Measurements from ENCODE around the gene MRPL4.
A peak's percentile ranks its signal among the peaks of the same experiment; 100 is the strongest.

MRPL4 gene

DNA sequence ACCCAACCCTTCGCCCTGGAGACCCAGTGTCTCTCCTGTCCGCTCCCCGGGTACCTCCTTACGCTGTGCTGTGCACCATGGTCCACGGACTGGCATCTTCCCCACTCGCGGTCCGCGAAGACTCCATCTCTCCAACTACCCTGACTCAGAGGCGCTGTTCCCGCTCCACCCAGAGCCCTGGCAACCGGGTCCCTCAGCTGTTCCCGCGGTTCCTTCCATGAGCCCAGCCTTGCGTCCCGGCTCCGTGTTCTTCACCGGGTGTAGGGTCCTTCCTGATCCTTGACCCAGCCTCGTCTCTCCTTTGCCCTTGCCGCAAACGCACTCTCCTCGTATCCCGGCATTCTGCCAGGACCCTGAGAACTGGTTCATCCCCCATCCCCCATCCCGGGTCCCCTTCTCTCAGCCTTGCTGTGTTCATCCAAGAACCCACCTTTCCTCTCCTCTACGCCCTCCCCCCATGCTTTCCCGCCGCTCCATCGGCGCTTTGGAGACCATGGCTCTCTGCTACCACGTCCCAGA is 38.4 kb downstream of the MRPL4 start:
- DNase-seq = no peak

DNA sequence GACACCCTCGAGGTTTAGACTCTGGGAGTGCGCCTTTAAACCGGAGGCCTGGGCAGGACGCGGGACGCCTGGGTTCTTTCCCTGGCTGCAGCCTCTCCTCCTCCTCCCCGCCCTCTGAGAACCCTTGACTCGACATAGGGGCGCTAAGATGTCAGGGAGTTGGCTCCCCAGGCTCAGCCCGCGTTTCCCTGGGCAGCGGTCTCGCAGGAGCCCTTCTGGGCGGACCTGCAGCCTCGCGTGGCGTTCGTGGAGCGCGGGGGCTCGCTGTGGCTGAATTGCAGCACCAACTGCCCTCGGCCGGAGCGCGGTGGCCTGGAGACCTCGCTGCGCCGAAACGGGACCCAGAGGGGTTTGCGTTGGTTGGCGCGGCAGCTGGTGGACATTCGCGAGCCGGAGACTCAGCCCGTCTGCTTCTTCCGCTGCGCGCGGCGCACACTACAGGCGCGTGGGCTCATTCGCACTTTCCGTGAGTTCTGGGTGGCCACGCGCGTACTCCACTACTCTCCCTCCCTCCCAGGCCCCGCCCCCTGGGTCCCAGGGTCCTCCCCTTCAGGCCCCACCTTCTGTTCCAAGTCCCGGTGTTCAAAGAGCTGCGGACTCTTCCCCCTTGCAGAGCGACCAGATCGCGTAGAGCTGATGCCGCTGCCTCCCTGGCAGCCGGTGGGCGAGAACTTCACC is 39.0 kb downstream of the MRPL4 start:
- DNase-seq = peak; percentile 68

DNA sequence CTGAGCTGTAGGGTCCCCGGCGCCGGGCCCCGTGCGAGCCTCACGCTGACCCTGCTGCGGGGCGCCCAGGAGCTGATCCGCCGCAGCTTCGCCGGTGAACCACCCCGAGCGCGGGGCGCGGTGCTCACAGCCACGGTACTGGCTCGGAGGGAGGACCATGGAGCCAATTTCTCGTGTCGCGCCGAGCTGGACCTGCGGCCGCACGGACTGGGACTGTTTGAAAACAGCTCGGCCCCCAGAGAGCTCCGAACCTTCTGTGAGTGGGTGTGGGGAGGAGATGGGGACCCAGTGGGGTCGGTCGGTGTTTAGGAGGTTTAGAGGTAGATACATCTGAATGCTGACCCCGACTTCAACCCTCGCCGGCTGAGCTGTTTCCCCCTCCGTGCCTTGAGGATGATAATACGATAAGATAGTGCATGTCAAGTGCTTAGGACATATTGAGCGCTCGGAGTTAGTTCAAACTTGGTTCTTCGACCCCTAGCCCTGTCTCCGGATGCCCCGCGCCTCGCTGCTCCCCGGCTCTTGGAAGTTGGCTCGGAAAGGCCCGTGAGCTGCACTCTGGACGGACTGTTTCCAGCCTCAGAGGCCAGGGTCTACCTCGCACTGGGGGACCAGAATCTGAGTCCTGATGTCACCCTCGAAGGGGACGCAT is 39.7 kb downstream of the MRPL4 start:
- peak; percentile 27 for DNase-seq

DNA sequence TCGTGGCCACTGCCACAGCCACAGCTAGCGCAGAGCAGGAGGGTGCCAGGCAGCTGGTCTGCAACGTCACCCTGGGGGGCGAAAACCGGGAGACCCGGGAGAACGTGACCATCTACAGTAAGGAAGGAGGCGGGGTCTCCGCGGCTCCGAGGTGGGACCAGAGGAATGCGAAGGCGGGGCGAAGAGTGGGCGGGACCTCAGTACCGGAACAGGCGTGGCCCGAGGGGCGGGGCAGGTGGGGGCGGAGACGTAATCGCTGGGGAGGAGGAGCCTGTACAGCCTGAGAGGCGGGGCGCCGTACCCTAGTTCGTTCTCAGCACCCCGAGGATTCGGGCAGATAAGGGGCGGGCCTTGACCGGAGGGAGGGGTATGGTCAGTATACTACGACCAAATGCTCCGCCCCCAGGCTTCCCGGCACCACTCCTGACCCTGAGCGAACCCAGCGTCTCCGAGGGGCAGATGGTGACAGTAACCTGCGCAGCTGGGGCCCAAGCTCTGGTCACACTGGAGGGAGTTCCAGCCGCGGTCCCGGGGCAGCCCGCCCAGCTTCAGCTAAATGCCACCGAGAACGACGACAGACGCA is 40.3 kb downstream of the MRPL4 start:
- peak; percentile 77 for DNase-seq

DNA sequence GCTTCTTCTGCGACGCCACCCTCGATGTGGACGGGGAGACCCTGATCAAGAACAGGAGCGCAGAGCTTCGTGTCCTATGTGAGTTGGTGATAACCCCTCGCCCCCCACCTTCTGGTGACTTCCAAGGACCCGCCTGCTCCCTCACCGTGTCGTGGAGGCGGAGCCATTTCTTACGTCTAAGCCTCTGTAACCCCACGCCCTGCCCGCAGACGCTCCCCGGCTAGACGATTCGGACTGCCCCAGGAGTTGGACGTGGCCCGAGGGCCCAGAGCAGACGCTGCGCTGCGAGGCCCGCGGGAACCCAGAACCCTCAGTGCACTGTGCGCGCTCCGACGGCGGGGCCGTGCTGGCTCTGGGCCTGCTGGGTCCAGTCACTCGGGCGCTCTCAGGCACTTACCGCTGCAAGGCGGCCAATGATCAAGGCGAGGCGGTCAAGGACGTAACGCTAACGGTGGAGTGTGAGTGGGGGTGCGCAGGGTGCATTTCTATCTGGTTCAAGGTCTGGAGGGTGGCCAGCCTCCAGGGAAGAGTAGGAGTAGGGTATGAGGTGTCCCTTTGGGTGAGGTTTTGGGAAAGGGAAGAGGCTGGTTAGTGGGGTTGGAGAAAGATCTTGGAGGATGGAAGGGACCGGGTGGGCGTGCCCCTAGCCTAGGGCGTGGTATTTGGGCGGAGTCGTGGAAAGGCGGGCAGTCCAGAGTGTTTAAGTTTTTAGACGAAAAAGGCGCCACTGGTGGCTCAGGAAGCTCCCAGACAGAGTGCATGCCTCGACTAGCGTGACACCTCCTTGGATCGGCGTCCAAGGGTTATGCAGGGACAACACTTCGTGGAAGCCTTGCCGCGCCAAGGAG is 41.0 kb downstream of the MRPL4 start:
- no peak for DNase-seq

DNA sequence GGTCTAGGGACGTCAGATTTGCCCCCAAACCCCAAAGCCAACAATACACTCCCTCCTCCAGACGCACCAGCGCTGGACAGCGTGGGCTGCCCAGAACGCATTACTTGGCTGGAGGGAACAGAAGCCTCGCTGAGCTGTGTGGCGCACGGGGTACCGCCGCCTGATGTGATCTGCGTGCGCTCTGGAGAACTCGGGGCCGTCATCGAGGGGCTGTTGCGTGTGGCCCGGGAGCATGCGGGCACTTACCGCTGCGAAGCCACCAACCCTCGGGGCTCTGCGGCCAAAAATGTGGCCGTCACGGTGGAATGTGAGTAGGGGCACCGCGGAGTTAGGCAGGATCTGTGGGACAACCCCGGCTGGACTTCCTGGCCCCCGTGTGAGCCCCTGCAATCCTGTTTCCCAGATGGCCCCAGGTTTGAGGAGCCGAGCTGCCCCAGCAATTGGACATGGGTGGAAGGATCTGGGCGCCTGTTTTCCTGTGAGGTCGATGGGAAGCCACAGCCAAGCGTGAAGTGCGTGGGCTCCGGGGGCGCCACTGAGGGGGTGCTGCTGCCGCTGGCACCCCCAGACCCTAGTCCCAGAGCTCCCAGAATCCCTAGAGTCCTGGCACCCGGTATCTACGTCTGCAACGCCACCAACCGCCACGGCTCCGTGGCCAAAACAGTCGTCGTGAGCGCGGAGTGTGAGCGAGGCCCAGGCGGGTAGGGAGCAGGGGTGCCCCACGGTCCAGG is 41.8 kb downstream of the MRPL4 start:
- no peak for DNase-seq

DNA sequence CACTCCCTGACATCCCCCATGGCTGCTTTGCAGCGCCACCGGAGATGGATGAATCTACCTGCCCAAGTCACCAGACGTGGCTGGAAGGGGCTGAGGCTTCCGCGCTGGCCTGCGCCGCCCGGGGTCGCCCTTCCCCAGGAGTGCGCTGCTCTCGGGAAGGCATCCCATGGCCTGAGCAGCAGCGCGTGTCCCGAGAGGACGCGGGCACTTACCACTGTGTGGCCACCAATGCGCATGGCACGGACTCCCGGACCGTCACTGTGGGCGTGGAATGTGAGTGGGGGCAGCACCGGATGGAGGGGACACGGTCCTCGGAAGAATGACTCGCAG is 42.3 kb downstream of the MRPL4 start:
- no peak for DNase-seq

DNA sequence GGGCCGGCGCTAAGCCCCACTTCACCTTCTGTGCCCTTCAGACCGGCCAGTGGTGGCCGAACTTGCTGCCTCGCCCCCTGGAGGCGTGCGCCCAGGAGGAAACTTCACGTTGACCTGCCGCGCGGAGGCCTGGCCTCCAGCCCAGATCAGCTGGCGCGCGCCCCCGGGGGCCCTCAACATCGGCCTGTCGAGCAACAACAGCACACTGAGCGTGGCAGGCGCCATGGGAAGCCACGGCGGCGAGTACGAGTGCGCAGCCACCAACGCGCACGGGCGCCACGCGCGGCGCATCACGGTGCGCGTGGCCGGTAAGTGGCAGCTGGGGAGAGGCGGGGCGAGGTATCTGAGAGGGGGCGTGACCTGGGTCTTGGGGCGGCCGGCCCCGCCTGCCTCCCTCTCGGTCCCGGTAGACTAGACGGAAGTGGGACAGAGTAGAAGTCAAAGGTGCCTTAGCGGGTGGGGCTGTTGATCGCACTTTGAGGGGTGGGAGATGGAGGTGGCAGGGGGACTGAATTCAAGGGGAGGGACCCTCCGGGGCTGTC is 43.4 kb downstream of the MRPL4 start:
- peak; percentile 85 for DNase-seq

DNA sequence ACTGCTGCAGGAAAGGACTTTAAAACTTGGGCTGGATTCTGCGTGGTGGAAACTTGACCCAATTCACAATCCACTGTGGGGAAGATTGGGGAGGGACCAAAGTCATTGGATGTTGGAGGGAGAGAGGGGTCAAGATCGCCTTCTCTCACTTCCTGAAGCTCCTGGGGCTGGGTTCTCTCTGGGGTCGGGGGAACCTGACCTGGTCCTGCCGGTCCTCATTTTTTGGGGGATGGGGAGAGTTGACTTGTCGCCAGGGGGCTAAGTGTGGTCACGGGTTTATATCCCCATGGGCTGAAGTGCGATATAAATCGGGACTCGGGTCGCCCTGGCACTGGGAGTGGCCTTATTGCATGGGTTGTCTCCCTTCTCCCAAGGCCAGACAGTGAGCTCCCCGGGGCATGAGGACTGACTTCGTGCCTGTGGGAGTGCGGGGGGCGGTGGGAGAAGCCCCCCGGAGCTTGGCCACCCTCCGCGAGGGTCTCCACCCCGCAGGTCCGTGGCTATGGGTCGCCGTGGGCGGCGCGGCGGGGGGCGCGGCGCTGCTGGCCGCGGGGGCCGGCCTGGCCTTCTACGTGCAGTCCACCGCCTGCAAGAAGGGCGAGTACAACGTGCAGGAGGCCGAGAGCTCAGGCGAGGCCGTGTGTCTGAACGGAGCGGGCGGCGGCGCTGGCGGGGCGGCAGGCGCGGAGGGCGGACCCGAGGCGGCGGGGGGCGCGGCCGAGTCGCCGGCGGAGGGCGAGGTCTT is 44.0 kb downstream of the MRPL4 start:
- DNase-seq = no peak

DNA sequence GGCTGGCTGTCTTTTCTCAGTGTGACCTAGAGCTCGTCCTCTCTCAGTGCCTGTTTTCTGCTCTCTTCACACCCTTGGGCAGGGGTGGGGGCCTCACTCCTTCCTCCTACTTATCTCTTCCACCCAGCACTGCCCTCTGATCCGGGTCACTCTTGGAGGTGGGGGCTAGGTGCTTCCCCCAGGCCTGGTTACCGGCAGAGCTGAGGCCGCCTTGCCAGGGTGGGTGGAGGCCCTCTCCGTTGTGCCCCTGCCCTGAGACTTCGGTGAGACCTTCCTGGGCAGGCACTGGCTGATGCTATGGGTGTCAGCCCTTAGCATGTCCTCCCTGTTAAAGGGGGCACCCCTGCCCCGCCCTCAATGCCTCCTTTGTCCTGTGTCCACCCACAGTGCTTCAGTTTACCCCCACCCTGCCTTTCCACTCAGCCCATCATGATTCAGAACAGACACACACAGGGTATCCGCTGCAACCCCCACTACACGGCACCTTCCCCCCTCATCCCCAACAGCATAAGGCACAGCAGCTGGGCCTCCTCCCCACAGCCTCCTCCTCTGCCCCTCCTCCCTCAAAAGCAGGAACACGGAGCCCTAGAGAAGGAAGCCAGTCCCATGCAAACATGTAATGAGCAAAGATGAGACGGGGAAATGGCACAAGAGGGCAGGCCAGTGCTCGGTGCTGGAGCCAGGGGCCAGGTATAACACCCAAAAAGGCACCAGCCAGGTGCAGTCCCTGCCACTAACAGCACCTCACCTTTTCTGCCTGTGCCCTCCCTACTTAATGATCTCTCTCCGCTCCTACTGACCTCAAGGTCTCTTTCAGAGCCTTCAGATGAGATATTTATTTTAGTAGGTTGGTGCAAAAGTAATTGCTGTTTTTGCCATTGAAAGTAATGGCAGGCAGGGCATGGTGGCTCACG is 47.8 kb downstream of the MRPL4 start:
- no peak for DNase-seq

DNA sequence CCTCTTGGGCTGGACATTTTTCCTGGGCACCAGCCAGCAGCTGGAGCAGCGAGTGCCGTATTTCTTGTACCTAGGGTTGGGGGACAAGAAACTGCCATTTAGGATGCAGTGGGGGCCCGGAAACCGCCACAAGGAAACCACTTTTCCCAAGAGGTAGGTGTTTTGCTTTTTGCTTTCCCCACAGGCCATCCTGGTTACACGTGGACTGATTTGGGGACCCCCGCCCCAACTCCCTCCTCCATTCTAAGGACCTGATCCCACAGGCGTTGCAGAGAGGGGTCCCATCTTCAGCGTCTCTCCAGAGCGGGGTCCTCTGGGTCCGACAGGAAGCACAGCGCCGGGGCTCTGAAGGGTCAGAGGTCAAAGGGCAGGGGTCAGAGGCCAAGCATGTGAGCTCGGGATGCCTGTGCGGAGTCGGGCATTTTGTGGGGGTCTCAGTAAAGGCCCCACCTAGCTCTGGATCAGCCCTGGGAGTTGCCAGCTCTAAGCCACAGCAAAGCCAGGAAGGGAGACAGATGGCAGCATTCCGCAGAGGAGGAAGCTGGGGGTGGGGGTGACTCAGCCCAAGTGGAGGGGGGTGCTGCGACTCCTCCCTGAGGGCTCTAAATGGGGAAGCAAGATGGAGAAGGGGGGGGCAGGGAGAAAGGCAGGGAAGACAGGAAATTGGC is 53.3 kb downstream of the MRPL4 start:
- DNase-seq = no peak

DNA sequence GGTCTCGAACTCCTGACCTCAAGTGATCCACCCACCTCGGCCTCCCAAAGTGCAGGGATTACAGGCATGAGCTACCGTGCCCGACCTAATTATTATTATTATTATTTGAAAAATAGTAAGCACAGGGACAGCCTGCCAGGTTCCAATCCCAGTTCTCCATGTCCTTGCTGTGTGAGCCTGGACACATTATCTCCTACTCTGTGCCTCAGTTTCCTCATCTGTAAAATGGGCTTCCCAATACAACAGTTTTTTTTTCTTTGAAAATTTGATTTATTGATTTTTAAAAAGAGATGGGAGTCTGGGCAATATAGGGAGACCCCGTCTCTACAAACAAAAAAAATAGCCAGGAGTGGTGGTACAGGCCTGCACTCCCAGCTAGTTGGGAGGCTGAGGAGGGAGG is 54.3 kb downstream of the MRPL4 start:
- DNase-seq = no peak

DNA sequence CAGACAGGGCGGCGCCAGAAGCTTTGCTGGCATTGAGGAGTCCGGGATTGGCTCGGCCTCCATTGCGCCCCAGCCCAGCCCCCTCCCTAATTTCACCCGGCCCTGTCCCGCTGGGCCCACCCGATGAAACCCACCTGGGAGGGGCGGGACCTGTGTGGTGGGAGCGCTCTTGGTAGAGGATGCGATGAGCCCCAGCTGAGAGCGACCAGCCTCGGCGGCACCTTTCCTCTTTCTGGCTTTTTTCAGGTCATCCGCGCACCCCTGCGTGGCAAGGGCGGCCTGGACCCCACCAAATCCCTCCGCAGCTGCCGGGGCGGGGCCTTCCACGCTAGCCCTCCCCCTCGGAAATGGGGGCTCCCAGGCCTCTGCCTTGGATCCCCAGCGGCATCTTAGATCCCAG is 57.4 kb downstream of the MRPL4 start, which contains the start of gene ZGLP1:
Gene ZGLP1 (minus strand): TSS at position 393 of the 400 bp plus-strand sequence.
- no peak for DNase-seq
